Hematopoietic multipotent progenitor cell treated with erythropoietin and hydrocortisone succinate and interleukin-3 and kit ligand, for 15 days (in vitro differentiated cells): ENCODE data around the gene BORCS6.
"Not testable (repeated sequence)": the region's sequence is repeated elsewhere in the genome, so short reads cannot be mapped to it uniquely, and the experiment has no call there.

ENCODE experiments used
- DNase-seq: peaks from one replicate; pipeline ENCODE4 v3.0.0-alpha.2; 2015; ENCODE audit warnings: low spot score

BORCS6 gene

GRCh38 chr17:8173056-8173870, 16.7 kb downstream of the BORCS6 start:
- DNase-seq, result peak; percentile 91

- not testable (repeated sequence) for DNase-seq
Measured at GRCh38 chr17:8170186-8170585, 19.8 kb downstream of the BORCS6 start.

GRCh38 chr17:8167526-8167925, 22.5 kb downstream of the BORCS6 start:
- no peak for DNase-seq

DNA sequence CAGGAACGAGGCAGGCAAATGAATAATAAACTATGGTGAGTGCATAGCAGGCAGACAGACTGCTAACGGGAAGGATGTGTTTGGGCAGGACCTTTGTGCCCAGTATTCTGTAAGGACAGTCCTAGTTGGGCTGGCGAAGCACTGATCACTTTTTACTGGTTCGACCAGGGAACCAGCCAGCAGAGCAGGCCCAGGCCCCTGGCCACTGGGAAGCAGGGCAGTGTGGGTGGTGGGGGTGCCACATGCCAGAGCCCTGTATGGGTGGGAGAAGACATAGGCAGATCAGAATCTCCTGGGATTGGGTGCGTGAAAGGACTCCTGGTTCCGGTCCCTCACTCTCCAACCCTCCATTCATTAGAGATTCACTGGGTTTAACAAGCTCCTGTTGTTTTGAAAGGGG, 23.2 kb downstream of the BORCS6 start:
- DNase-seq, result no peak

- DNase-seq, result no peak
Measured at GRCh38 chr17:8164815-8165131, 25.2 kb downstream of the BORCS6 start.

- peak; percentile 34 for DNase-seq
Measured at GRCh38 chr17:8163978-8164814, 25.8 kb downstream of the BORCS6 start.

DNA sequence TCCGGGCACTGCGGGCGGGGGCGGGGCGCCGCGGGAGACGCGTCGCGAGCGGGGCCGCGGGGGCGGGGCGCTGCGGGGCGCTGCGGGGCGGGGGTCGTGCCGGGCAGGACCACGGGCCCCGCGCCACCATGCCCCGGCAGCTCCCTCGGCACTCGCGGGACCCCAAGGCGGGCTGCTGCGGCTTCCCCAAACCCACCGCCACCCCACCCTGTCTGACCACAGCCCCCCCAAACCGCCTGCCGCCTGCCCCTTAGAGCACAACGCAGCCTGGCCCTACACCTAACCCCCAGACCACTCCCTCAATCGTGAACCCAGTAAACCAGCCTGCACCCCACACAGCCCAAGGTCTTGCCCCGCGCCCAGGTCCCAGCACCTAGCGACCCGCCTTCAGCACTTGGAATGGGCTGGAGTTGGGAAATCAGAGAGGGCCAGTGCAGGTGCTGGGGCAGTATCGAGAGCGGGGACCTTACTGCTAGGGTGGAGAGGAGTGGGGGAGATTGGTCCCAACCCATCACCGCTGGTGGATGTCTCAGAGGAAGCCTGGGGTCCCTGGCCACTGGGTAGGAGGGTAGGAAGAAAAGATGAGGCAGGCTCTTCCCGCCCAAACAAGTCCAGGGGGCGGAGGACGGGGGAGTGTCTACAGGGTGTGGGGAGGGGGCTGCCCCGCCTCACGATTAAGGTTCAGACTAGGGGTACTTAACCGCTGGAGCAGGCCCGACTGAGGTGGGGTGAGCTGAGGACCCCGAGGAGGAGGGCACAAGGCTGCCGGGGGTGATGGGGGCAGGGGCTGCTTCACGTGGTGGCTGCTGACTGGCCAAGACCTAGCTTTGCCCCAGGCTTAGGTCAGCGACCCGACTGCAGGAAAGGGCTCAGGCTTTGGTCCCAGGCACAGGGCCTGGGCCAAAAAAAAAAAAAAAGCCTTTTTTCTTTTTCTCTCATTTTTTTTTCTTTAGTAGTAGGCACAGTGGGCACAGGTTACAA, 26.7 kb downstream of the BORCS6 start:
- DNase-seq, result no peak

DNA sequence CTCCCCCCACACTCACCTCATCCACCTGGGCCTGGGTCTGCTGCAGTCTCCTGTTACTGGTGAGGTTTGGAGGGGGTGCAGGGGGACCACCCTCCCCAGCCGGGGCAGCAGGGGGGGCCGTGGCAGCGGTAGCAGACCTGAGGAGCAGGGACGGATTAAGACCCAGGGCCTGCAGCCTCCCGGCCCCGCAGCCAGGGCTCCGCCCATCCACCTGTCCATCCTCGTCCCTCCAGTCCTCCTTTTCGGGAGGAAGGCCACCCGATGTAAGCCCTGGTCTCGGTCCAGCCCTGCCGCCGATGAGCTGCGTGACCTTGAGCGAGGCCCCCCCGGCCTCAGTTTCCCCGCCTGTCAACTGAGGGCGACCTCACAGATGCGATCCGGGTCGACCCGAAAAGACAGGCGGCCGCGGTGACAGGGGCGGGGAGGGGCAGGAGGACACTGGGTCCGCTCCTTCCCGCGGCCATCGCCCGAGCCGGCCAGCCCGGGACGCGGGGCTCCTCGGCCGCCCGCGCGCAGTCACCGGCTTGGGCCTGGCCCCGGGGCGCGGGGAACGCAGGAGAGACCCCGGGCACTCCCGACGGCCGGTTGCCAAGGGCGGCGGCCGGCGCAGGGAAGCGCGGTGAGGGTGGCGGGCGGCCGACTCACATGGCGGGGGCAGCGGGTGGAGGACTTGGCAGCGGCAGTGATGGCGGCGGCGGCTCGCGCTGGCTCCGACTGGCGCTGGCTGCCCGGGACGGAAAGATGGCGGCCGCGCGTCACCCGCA, 27.6 kb downstream of the BORCS6 start, which contains the start of gene VAMP2:
VAMP2 (minus strand) TSS at position 716 of the 764 bp plus-strand sequence; CDS start at position 647, 69 bp downstream.
- DNase-seq, result peak; percentile 87

DNA sequence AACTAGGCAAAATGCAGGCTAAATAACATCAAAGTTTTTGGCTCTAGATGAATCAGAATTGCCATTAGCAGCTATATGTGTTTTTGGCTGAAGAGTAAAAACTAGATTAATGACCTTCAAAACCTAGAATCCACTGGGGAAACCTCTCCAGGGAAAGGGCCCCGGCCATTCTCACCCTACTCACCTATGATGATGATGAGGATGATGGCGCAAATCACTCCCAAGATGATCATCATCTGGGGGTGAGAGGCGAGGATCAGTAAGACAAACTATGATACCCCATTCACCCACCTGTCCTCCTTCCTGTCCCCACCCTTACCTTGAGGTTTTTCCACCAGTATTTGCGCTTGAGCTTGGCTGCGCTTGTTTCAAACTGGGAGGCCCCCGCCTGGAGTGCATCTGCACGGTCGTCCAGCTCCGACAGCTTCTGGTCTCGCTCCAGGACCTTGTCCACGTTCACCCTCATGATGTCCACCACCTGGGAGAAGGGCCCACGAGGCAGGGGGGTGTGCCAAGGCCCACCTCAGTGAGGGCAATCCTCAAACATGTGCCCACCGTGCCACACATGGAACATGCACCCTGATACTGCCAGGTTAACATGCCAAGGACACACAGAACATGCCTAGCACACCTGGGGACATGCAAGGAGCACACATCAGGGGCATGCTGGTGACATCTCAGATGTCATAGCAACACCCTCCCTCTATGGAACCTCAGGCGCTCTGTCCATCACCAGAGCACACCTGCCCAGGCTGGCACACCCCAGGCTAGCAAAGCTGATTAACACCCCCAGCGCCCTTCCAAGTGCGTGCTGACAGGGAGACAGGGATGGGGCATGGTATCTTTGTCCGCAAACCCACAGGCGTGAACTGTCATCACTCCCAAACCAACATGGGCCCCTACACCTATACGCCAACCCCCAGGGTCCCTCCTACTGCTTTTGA, 28.4 kb downstream of the BORCS6 start:
- no peak for DNase-seq

DNA sequence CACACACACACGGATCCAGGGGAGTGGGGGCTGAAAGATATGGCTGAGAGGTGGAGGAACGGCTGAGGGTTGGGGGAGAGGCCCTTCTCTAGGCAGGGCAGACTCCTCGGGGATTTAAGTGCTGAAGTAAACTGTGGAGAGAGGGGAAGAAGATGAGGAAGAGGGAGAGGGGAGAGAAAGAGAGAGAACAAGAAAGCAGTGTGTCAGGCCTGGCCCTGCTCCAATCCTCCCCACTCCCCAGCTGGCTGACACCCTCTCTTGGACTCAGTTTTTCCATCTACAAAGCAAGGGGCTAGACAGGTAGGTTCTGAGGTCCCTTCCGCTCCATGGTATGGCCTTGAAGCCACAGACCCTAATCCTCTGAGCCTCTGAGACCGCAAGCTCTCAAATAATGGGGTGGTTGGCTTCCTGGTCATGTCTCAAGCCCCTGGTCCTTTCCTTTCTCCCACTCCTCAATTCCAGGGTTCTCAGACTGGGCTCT, 29.2 kb downstream of the BORCS6 start:
- no peak for DNase-seq

DNA sequence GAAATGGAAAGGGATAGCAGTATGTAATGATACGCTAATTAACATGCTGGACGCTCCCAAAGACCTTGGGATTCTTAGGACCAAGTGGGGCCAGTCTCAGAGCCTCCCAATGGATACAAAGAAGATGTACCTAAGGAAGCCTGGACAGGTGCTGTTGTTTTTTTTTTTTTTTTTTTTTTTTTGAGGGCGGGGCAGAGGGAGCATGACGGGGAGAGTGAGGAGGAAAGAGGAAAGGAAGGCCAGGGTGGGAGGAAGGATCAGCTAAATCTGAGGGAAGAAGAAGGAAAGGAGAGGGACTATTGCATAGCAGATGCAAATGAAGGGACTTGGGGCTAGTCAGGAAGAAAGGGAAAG, 29.8 kb downstream of the BORCS6 start:
- DNase-seq, result no peak

DNA sequence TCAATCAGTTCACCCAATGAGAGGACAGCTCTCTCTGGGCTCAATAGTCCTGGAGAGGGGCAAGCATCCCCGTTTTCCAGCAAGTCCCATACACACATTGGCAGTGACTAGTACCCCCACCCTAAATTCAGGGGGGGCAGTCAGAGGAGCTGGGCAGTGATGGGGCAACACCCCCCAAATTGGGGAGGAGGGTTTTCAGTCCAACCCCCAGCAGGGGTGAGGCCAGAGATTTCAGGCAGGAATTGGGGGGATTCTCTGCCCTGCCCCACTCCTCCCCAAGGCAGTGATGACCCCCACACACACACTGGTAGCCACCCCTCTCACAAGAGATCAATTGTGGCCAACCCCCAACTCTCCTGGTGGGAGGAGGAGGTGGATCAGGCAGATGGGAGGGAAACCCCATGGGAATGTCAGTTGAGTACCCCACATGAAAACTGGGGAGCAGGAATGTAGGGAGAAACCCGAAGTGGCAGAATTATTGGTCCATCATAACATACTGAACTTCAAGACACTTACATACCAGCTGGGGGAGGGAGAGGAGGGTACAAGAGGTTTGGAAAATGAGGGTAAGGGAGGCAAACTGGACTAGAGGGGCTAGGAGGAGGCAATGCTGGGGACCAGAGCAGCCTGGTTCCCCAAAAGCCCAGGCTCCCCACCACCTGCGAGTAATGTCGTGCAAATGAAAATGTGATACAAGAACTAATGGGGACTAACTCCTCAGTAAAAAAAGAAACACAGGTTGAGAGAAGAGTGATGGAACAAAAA, 30.3 kb downstream of the BORCS6 start:
- DNase-seq, result no peak

- no peak for DNase-seq
Measured at GRCh38 chr17:8159032-8159400, 31.0 kb downstream of the BORCS6 start.

- DNase-seq, result peak; percentile 89
Measured at GRCh38 chr17:8158267-8159031, 31.5 kb downstream of the BORCS6 start.

- peak; percentile 100 for DNase-seq
Measured at GRCh38 chr17:8156246-8156992, 33.6 kb downstream of the BORCS6 start.

DNA sequence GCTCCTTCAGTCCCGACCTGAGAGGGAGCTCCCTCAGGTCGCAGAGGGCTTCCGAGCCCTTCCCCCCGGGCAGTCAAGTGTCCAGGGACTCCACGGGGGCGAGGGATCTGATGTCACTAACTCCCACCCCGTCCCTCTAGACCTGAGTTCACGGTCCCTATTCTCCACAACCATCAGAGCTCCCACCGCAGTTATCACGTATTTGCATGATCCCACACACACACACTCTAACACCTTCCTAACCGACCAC, 34.1 kb downstream of the BORCS6 start:
- DNase-seq, result no peak

DNA sequence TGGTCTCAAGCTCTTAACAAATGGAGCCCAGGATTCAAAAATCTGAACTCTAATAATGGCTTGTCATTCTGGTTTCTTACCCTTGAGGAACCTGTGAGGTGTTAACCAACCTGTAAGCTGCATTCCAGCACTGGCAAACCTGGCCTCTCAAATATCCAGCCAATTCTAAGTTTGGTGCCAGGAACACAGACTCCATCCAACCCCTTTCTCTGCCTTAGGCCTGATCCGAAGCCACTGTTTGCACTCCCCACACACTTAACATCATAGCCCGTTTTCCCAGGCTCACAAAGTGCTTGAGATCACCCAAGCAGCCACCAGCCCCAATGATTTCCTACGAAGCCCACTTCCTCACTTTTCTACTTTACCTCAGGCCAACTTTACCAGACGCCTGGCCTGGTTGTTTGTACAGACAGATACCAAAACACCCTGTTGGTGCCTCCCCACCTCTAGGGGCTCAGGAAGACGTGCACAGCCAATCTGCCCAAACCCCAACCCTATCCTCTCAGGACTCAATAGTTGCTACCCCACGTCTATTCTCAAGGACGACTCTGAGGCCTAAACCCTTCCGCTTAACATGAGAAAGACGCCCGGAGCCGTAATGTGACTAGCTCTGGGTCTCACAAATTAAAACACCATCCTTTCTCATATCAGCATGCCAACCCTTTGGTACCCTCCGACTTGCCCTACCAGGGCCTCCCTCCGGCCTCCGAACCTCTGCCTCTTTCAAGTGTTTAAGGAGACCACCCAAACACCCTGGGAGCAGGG, 34.6 kb downstream of the BORCS6 start:
- no peak for DNase-seq
